Adrenal gland (tissue), 12 donors: ENCODE measurements around the gene DCAF6. TPM values are rescaled to one million over a fixed set of nuclear protein-coding genes. Genes with fewer than 3 reads are reported as not detected.
"Not testable (repeated sequence)": the region's sequence is repeated elsewhere in the genome, so short reads cannot be mapped to it uniquely, and the experiment has no call there.

Source experiments
- DNase-seq, 7 donors: peaks; one replicate each; pipeline ENCODE4 v3.0.0-alpha.2; 2019 to 2020
- H3K27ac ChIP-seq, 5 donors: fragments of 200-600 bp; sonication (generic) in 4 of 5; 1 replicate in 3 of 5; 2 replicates in 2 of 5; pipeline versions ENCODE4 v1.5.1 to v1.8.0; 2016 to 2020; ENCODE audit warnings: mild to moderate bottlenecking in 1 of 5
- H3K27me3 ChIP-seq: fragments of 200-600 bp; 2 replicates; pipeline ENCODE4 v1.8.0; 2021
- H3K36me3 ChIP-seq, 2 donors: fragments of 200-600 bp; replicated peaks in 1 of 2; 1 replicate in 1 of 2; 2 replicates in 1 of 2; pipeline versions ENCODE4 v1.5.1 to v1.8.0; 2018 to 2022
- H3K4me1 ChIP-seq, 2 donors: fragments of 200-600 bp; replicated peaks in 1 of 2; 1 replicate in 1 of 2; 2 replicates in 1 of 2; pipeline versions ENCODE4 v1.5.1 to v1.8.0; 2018 to 2021
- H3K4me3 ChIP-seq, 4 donors: fragments of 200-600 bp; sonication (generic) in 3 of 4; one replicate each; pipeline ENCODE4 v1.5.1; 2016 to 2018
- H3K9me3 ChIP-seq, 3 donors: fragments of 200-600 bp; sonication (generic) in 1 of 3; replicated peaks in 1 of 3; 1 replicate in 2 of 3; 2 replicates in 1 of 3; pipeline versions ENCODE4 v1.5.1 to v1.8.0; 2016 to 2021
- CTCF ChIP-seq, 6 experiments: fragments of 450-650 bp in 4 of 6; fragments of 200-600 bp in 2 of 6; sonication (generic) in 1 of 6; IDR thresholded peaks; 1 replicate in 5 of 6; 2 replicates in 1 of 6; pipeline versions ENCODE4 v1.5.1 to v1.8.0; 2016 to 2021; ENCODE audit warnings: antibody characterized with exemption in 6 of 6, mild to moderate bottlenecking in 2 of 6, moderate library complexity in 1 of 6
- POLR2A ChIP-seq, 2 donors: fragments of 450-650 bp; IDR thresholded peaks; one replicate each; pipeline ENCODE4 v1.6.1; 2017; ENCODE audit warnings: antibody characterized with exemption in 2 of 2, mild to moderate bottlenecking in 2 of 2, moderate library complexity in 1 of 2
- WGBS, 4 donors: extraction: QIAGEN DNeasy Blood & Tissue Kit in 2 of 4; methylation state at CpG; one replicate each; pipeline versions ENCODE4 v1.1.5 to v1.1.7; 2013 to 2017; 5-methylcytosine and 5-hydroxymethylcytosine counted together
- intact Hi-C, 2 donors: fragments of 100-400 bp; cut with DNase I; formaldehyde crosslinking; loops; one replicate each; pipeline versions ENCODE4 v1.14.1 to v1.15.0; 2022 to 2023
- polyA plus RNA-seq, 3 donors: library from polyadenylated mRNA; stranded (reverse); fragments of 200-250 nt in 2 of 3; fragments of 350-450 nt in 1 of 3; fragmentation: Illumina TruSeq in 1 of 3; extraction: RNeasy Lipid Tissue Mini Kit (QIAGEN cat#74804) in 1 of 3; gene quantifications; one replicate each; pipeline ENCODE4 v1.2.3, GENCODE V29; 2013 to 2014
- total RNA-seq, 9 donors: library from RNA; depleted of rRNA in 4 of 9; stranded (reverse); fragments of >200 nt in 4 of 9; fragments of 120-200 nt in 1 of 9; fragmentation: NEBNext Ultra II Directional in 1 of 9; extraction: Animal tissue kit (Norgen Biotek cat#: 25700) in 1 of 9; gene quantifications; one replicate each; pipeline versions ENCODE4 v1.1.0 to v1.2.4, GENCODE V29; 2013 to 2023
- donor health status: healthy with polysubstance abuse.
- donor health status: Bipolar disorder and iron deficiency.
- donor health status: DM: yes; HTN: yes; CAD: no.
- donor health status: DM: no; HTN: no; CAD: no.
- donor health status: DM: no; HTN: no; CAD: no.
- donor health status: DM: yes; HTN: yes; CAD: no.

DCAF6 gene
- total and polyA plus RNA-seq, 12 donors = 46.4 to 160 (median 90.5) TPM

DNA sequence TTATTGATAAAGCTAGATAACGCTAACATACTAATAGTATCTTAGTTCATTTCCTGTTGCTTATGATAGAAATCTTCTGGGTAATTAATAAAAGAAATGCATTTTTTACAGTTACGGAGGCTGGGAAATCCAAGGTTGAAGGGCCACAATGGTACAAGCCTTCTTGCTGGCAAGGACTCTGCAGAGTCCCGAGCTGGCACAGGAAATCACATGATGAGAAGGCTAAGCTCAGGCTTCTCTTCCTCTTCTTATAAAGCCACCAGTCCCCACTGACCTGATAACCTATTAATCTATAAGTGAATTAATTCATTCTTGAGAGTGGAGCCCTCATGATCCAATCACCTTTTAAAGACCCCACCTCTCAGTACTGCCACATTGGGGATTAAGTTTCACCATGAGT, 117.6 kb downstream of the DCAF6 start:
- DNase-seq = peak in 3 of 7 donors; percentile 40 to 50 (median 46)
- H3K36me3 ChIP-seq = no peaks in the 10 kb centered on the region
- WGBS, 4 donors = 40 to 45% (median 43%) methylated on average over 3 of the region's 3 CpGs
- H3K27ac ChIP-seq = peak overlapping the region in 1 of 5 donors; percentile 15
- intact Hi-C loops = no loop called here
- H3K4me3 ChIP-seq = no peak overlapping the region
- H3K4me1 ChIP-seq = peaks cover 0 to 12% of the 10 kb centered on the region in 2 donors
- no peak for TF ChIP-seq CTCF (IDR thresholded peaks at IDR 0.05)
- no peak for TF ChIP-seq POLR2A (IDR thresholded peaks at IDR 0.05)
- no peaks in the 10 kb centered on the region for H3K27me3 ChIP-seq
- H3K9me3 ChIP-seq = no peaks in the 10 kb centered on the region

DNA sequence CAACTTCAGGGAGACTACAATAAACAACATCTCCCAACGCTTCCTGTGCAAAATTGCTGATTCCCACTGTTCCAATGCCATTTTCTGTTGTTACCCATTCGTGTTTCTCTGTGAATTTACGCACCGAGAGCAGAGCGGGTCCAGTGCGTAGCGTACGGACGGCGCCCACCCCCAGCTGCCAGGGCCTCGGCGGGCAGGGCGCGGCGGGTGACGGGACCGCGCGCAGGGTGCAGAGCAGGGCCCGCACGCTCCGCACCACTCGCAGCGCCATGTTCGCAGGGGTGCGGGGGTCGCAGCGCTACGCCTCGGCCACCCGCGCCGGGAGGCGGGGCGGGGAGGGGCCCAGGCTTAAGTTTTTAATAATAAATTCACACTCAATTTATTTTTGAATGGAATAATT, 119.7 kb downstream of the DCAF6 start:
- H3K27me3 ChIP-seq, DNase-seq, intact Hi-C loops, H3K9me3 ChIP-seq, H3K4me3 ChIP-seq, H3K36me3 ChIP-seq, H3K27ac ChIP-seq: not testable (repeated sequence)
- WGBS, 4 donors = 73 to 91% (median 86%) methylated on average over 27 to 35 of the region's 35 CpGs
- H3K4me1 ChIP-seq = peaks cover 0 to 12% of the 10 kb centered on the region in 2 donors

GRCh38 chr1:168057355-168057754, 120.9 kb downstream of the DCAF6 start:
- H3K9me3 ChIP-seq = no peaks in the 10 kb centered on the region
- H3K27ac ChIP-seq = no peak overlapping the region
- H3K36me3 ChIP-seq = peaks cover 0 to 6% of the 10 kb centered on the region in 2 donors
- no peaks in the 10 kb centered on the region for H3K27me3 ChIP-seq
- 90 to 100% (median 96%) methylated on average over 1 of the region's 1 CpG for WGBS, 4 donors
- intact Hi-C loops = no loop called here
- peaks cover 0 to 12% of the 10 kb centered on the region in 2 donors for H3K4me1 ChIP-seq
- DNase-seq = no peak
- H3K4me3 ChIP-seq = no peak overlapping the region
- no peak for TF ChIP-seq CTCF (IDR thresholded peaks at IDR 0.05)
- TF ChIP-seq POLR2A (IDR thresholded peaks at IDR 0.05) = no peak

- Histone ChIP-seq H3K4me1 (peaks cover 0 to 12% of the 10 kb centered on the region in 2 donors), H3K27ac (no peak overlapping the region), H3K9me3 (no peaks in the 10 kb centered on the region), H3K27me3 (no peaks in the 10 kb centered on the region), H3K36me3 (peaks cover 0 to 6% of the 10 kb centered on the region in 2 donors), H3K4me3 (no peak overlapping the region)
- DNase-seq = no peak
- no peak for TF ChIP-seq POLR2A (IDR thresholded peaks at IDR 0.05)
- no peak for TF ChIP-seq CTCF (IDR thresholded peaks at IDR 0.05)
- intact Hi-C loops = no loop called here
- 96 to 99% (median 98%) methylated on average over 2 of the region's 2 CpGs for WGBS, 4 donors
These were observed 121.4 kb downstream of the DCAF6 start for GRCh38 chr1:168057921-168058320.

DNA sequence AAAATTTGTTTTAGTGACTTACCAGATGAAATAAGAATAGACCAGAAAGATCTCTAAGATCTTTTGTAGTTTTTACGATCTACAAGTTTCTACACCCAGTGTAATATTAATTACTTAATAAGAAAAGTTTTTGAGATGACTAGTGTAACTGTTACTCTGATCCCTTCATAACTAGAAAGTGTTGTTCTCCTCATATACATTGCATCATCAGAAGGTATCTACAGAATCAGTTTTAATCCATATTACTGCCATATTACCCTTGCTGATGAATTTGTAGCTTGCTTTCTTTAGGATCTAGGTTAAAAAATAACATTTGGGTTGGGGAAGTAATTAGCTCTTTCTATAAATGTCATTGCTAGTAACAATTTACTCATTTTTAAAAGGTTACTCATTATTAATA, 127.7 kb downstream of the DCAF6 start:
- no peak for DNase-seq
- Histone ChIP-seq H3K4me1 (no peaks in the 10 kb centered on the region), H3K9me3 (no peaks in the 10 kb centered on the region), H3K27ac (no peak overlapping the region), H3K4me3 (no peak overlapping the region), H3K36me3 (peaks cover 0 to 30% of the 10 kb centered on the region in 2 donors), H3K27me3 (no peaks in the 10 kb centered on the region)
- 90 to 96% (median 94%) methylated on average over 1 of the region's 1 CpG for WGBS, 4 donors
- TF ChIP-seq CTCF (IDR thresholded peaks at IDR 0.05) (no peak), POLR2A (IDR thresholded peaks at IDR 0.05) (no peak)
- intact Hi-C loops = no loop called here
